Heart left ventricle (tissue), 13 donors: Measurements from ENCODE around the gene PRKCG.

Experiments
- POLR2A ChIP-seq, 2 donors: fragments of 450-650 bp; IDR thresholded peaks; one replicate each; pipeline ENCODE4 v1.6.1; 2017; ENCODE audit warnings: antibody characterized with exemption in 2 of 2, mild to moderate bottlenecking in 2 of 2, moderate library complexity in 2 of 2
- TF ChIP-seq, protein P1 (sequence below), 12 donors: fragments of 200-600 bp; sonication (generic) in 4 of 12; IDR thresholded peaks; one replicate each; pipeline versions ENCODE4 v1.5.0 to v1.8.0; 2018 to 2022; ENCODE audit warnings: antibody characterized with exemption in 12 of 12, mild to moderate bottlenecking in 5 of 12
- donor health status: ischemic (EF 13 %, LVEDD 7.1; RV severe dilation, severe dysfunction).
- donor health status: DM: no; HTN: yes; CAD: no.
- donor health status: DM: no; HTN: no; CAD: no.
- donor health status: ischemic (EF 25% LVEDD 6.9; RV normal size, moderate dysfunction).
- donor health status: ischemic (EF 25% LVEDD 5.7; RV mildly dilated, moderate dysfunction).
- donor health status: ischemic (EF 35%, LVEDD 5.7; RV mildly dilated, moderate dysfunction).
- donor health status: nonischemic (EF 11% LVEDD 7.7; RV severe dilation, severe dysfunction).
- donor health status: DM: yes; HTN: yes; CAD: no.
- donor health status: PGD.
- donor health status: ischemic (EF 29% LVEDD 5.4; RV normal size, mild dysfunction).
- donor health status: nonischemic (EF 23%, LVEDD 6.1; RV moderate dilation, normal function).

DNA sequence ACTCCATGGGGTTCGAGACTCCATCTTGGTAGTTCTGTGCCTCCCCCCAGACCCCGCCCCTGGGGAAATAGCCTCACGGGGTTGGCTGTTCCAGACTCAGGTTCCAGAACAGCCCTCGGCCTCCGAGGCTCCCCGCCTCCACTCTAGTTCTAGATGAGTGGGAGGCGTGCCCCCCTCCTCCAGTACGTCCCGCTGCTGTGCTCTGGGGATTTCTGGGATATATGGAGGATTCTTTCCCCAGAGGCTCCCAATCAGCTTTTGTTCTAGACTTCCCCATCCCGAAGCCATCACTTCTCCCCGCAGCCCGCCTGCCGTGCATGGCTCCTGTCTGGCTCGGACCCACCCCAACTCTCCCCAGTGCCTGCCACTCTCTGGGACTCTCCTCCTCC lies 25.2 kb downstream of the PRKCG start:
- TF ChIP-seq, protein P1, sequence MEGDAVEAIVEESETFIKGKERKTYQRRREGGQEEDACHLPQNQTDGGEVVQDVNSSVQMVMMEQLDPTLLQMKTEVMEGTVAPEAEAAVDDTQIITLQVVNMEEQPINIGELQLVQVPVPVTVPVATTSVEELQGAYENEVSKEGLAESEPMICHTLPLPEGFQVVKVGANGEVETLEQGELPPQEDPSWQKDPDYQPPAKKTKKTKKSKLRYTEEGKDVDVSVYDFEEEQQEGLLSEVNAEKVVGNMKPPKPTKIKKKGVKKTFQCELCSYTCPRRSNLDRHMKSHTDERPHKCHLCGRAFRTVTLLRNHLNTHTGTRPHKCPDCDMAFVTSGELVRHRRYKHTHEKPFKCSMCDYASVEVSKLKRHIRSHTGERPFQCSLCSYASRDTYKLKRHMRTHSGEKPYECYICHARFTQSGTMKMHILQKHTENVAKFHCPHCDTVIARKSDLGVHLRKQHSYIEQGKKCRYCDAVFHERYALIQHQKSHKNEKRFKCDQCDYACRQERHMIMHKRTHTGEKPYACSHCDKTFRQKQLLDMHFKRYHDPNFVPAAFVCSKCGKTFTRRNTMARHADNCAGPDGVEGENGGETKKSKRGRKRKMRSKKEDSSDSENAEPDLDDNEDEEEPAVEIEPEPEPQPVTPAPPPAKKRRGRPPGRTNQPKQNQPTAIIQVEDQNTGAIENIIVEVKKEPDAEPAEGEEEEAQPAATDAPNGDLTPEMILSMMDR (IDR thresholded peaks at IDR 0.05), result no peak
- no peak for TF ChIP-seq POLR2A (IDR thresholded peaks at IDR 0.05)
